H1 (cell line): Measurements from ENCODE around the gene PDLIM4. TPM values are rescaled to one million over a fixed set of nuclear protein-coding genes. Genes with fewer than 3 reads are reported as not detected.

Experiments used
- CTCF ChIA-PET: fragments of 300-600 bp; sonication (Branson Sonifier 250); formaldehyde crosslinking; loops from one replicate; lab custom pipeline; 2021; ENCODE audit not compliant: partially characterized antibody; lab: Charles Lee
- POLR2A ChIA-PET: fragments of 300-600 bp; sonication (Branson Sonifier 250); formaldehyde crosslinking; loops from one replicate; lab custom pipeline; 2021; ENCODE audit warnings: inconsistent platforms; ENCODE audit not compliant: partially characterized antibody; lab: Charles Lee
- DNase-seq, 2 experiments: peaks; one replicate each; pipeline versions ENCODE4 v3.0.0 to v3.0.0-alpha.2; 2010 to 2022; ENCODE audit warnings: low spot score in 2 of 2, low read depth in 1 of 2, mixed read lengths in 1 of 2
- FAIRE-seq: peaks from 2 replicates; lab custom pipeline; 2011; peaks lifted over from hg19 to GRCh38; lab: Jason Lieb, UNC
- H2AFZ ChIP-seq: 2 replicates; pipeline ENCODE4 v1.8.1; 2012; ENCODE audit warnings: low read length, inconsistent platforms
- H2AK5ac ChIP-seq: 2 replicates; pipeline ENCODE4 v1.6.1; 2013; ENCODE audit warnings: low read depth, low read length
- H2BK120ac ChIP-seq: replicated peaks from 2 replicates; pipeline ENCODE3; 2013; ENCODE audit warnings: low read depth, low read length, inconsistent platforms
- H2BK12ac ChIP-seq: 2 replicates; pipeline ENCODE4 v1.6.1; 2013; ENCODE audit warnings: low read depth, low read length
- H2BK15ac ChIP-seq: 2 replicates; pipeline ENCODE4 v1.6.1; 2013; ENCODE audit warnings: low read length
- H2BK20ac ChIP-seq: 2 replicates; pipeline ENCODE4 v1.6.1; 2013; ENCODE audit warnings: low read length
- H2BK5ac ChIP-seq: 2 replicates; pipeline ENCODE4 v1.6.1; 2013; ENCODE audit warnings: low read depth, low read length
- H3K14ac ChIP-seq: 2 replicates; pipeline ENCODE4 v1.6.1; 2013; ENCODE audit warnings: inconsistent platforms; ENCODE audit not compliant: insufficient read length
- H3K18ac ChIP-seq: 2 replicates; pipeline ENCODE4 v1.6.1; 2013; ENCODE audit warnings: low read length; ENCODE audit errors: extremely low read depth
- H3K23ac ChIP-seq: 2 replicates; pipeline ENCODE4 v1.6.1; 2013; ENCODE audit warnings: inconsistent platforms; ENCODE audit not compliant: insufficient read length
- H3K23me2 ChIP-seq: 2 replicates; pipeline ENCODE4 v1.6.1; 2013; ENCODE audit warnings: low read depth, low read length
- H3K27ac ChIP-seq: 2 replicates; pipeline ENCODE4 v1.6.1; 2011; ENCODE audit warnings: low read depth, low read length, inconsistent platforms
- H3K27me3 ChIP-seq, 4 experiments: replicated peaks in 1 of 4; 1 replicate in 1 of 4; 2 replicates in 3 of 4; pipeline versions ENCODE4 v1.6.1 to v1.8.1; 2011 to 2013; ENCODE audit warnings: low read length in 3 of 4, mild to moderate bottlenecking in 3 of 4, inconsistent platforms in 2 of 4, mixed read lengths in 2 of 4, moderate library complexity in 1 of 4; ENCODE audit not compliant: control insufficient read depth in 3 of 4, insufficient read depth in 3 of 4; ENCODE audit errors: extremely low read depth in 1 of 4
- H3K36me3 ChIP-seq, 4 experiments: 2 replicates each; pipeline versions ENCODE4 v1.6.1 to v1.8.1; 2011 to 2013; ENCODE audit warnings: mild to moderate bottlenecking in 4 of 4, low read length in 3 of 4, moderate library complexity in 2 of 4, control low read depth in 1 of 4, inconsistent platforms in 1 of 4; ENCODE audit not compliant: insufficient read depth in 4 of 4, control insufficient read depth in 2 of 4
- H3K4ac ChIP-seq: replicated peaks from 2 replicates; pipeline ENCODE3; 2013; ENCODE audit warnings: low read length, low read depth, mixed read lengths, inconsistent platforms; ENCODE audit not compliant: insufficient read length
- H3K4me1 ChIP-seq, 4 experiments: replicated peaks in 1 of 4; 1 replicate in 1 of 4; 2 replicates in 3 of 4; pipeline versions ENCODE4 v1.6.1 to v1.8.1; 2011 to 2013; ENCODE audit warnings: low read length in 3 of 4, inconsistent platforms in 2 of 4, mixed read lengths in 1 of 4; ENCODE audit not compliant: insufficient read depth in 4 of 4, control insufficient read depth in 3 of 4
- H3K4me2 ChIP-seq, 2 experiments: 2 replicates each; pipeline versions ENCODE4 v1.6.1 to v1.8.1; 2011 to 2013; ENCODE audit warnings: low read depth in 2 of 2, low read length in 2 of 2, control low read depth in 1 of 2, inconsistent platforms in 1 of 2, mild to moderate bottlenecking in 1 of 2; ENCODE audit not compliant: insufficient read depth in 1 of 2
- H3K4me3 ChIP-seq, 4 experiments: fragments of 200-600, 300-600 bp in 1 of 4; sonication (generic), shearing (Covaris generic), sonication (Bioruptor Twin) in 1 of 4; 2 replicates each; pipeline versions ENCODE4 v1.5.1 to v1.8.1; 2011 to 2016; ENCODE audit warnings: low read length in 4 of 4, low read depth in 3 of 4, control low read depth in 2 of 4, inconsistent platforms in 2 of 4, mild to moderate bottlenecking in 2 of 4, mixed read lengths in 1 of 4, moderate library complexity in 1 of 4; ENCODE audit not compliant: insufficient read depth in 2 of 4; ENCODE audit errors: extremely low read depth in 1 of 4
- H3K56ac ChIP-seq: replicated peaks from 2 replicates; pipeline ENCODE3; 2013; ENCODE audit warnings: low read depth, mild to moderate bottlenecking, mixed read lengths, low read length, inconsistent platforms; ENCODE audit not compliant: insufficient read length
- H3K79me1 ChIP-seq: 2 replicates; pipeline ENCODE4 v1.6.1; 2013; ENCODE audit warnings: low read depth, low read length, control low read depth
- H3K79me2 ChIP-seq, 2 experiments: 2 replicates each; pipeline versions ENCODE4 v1.6.1 to v1.8.1; 2012 to 2013; ENCODE audit warnings: low read length in 2 of 2, mild to moderate bottlenecking in 2 of 2, inconsistent platforms in 1 of 2; ENCODE audit not compliant: insufficient read depth in 2 of 2, control insufficient read depth in 1 of 2
- H3K9ac ChIP-seq, 4 experiments: replicated peaks in 1 of 4; 1 replicate in 1 of 4; 2 replicates in 3 of 4; pipeline versions ENCODE4 v1.6.1 to v1.8.1; 2011 to 2013; ENCODE audit warnings: low read depth in 3 of 4, low read length in 3 of 4, control low read depth in 2 of 4, mild to moderate bottlenecking in 2 of 4, moderate library complexity in 2 of 4, inconsistent platforms in 1 of 4; ENCODE audit errors: extremely low read depth in 1 of 4
- H3K9me3 ChIP-seq, 2 experiments: 2 replicates each; pipeline versions ENCODE4 v1.6.1 to v1.8.1; 2012 to 2013; ENCODE audit warnings: mild to moderate bottlenecking in 2 of 2, moderate library complexity in 2 of 2, control low read depth in 1 of 2, inconsistent platforms in 1 of 2, low read depth in 1 of 2, low read length in 1 of 2, mixed read lengths in 1 of 2; ENCODE audit not compliant: insufficient read depth in 2 of 2
- H4K20me1 ChIP-seq, 2 experiments: replicated peaks in 1 of 2; 2 replicates each; pipeline versions ENCODE3 to v1.8.1; 2011 to 2013; ENCODE audit warnings: inconsistent platforms in 2 of 2, low read length in 2 of 2, mild to moderate bottlenecking in 1 of 2; ENCODE audit not compliant: insufficient read depth in 2 of 2, control insufficient read depth in 1 of 2
- H4K5ac ChIP-seq: 2 replicates; pipeline ENCODE4 v1.6.1; 2013; ENCODE audit warnings: low read length, low read depth, mixed read lengths, inconsistent platforms; ENCODE audit not compliant: insufficient read length
- H4K8ac ChIP-seq: 2 replicates; pipeline ENCODE4 v1.8.0; 2013; ENCODE audit warnings: mild to moderate bottlenecking, moderate library complexity, low read length, inconsistent platforms; ENCODE audit not compliant: insufficient read depth; ENCODE audit errors: extremely low read depth
- H4K91ac ChIP-seq: replicated peaks from 2 replicates; pipeline ENCODE3; 2013; ENCODE audit warnings: low read length, mixed read lengths, inconsistent platforms; ENCODE audit not compliant: insufficient read length
- CEBPB ChIP-seq: IDR thresholded peaks from 2 replicates; pipeline ENCODE4 v1.6.1; 2012; ENCODE audit warnings: low read depth, low read length
- MAFK ChIP-seq: IDR thresholded peaks from 2 replicates; pipeline ENCODE4 v1.6.1; 2012; ENCODE audit warnings: low read depth, mild to moderate bottlenecking, improper control_type of control experiment, low read length
- RNF2 ChIP-seq: fragments of 200-900, 300-1000 bp; sonication (generic); IDR thresholded peaks from 2 replicates; pipeline ENCODE4 v1.7.1; 2016; ENCODE audit warnings: borderline replicate concordance, low read depth, mild to moderate bottlenecking, antibody characterized with exemption, low read length; ENCODE audit not compliant: poor library complexity, severe bottlenecking; ENCODE audit errors: missing control alignments
- SIRT6 ChIP-seq: IDR thresholded peaks from one replicate; pipeline ENCODE4 v1.7.1; 2012; ENCODE audit warnings: low read length, inconsistent platforms
- SP1 ChIP-seq: IDR thresholded peaks from 2 replicates; pipeline ENCODE4 v1.6.1; 2011; ENCODE audit warnings: low read depth, low read length
- TCF12 ChIP-seq: IDR thresholded peaks from 2 replicates; pipeline ENCODE4 v1.6.1; 2011; ENCODE audit warnings: low read depth, mild to moderate bottlenecking, low read length
- YY1 ChIP-seq: IDR thresholded peaks from 2 replicates; pipeline ENCODE4 v1.6.1; 2011; ENCODE audit warnings: low read depth, mild to moderate bottlenecking, low read length
- WGBS, 2 experiments: shearing (Covaris generic) in 1 of 2; methylation state at CpG; one replicate each; pipeline versions ENCODE4 v1.1.6 to v1.1.7; 2013 to 2015; ENCODE audit warnings: low lambda C conversion rate in 2 of 2, mixed read lengths in 2 of 2, inconsistent platforms in 1 of 2, low coverage in 1 of 2, missing lambda C conversion rate in 1 of 2; ENCODE audit not compliant: insufficient replicate concordance in 2 of 2, insufficient coverage in 1 of 2, insufficient read length in 1 of 2; ENCODE audit errors: extremely low coverage in 1 of 2, missing lambda C conversion rate in 1 of 2; 5-methylcytosine and 5-hydroxymethylcytosine counted together
- polyA plus RNA-seq, 7 experiments: library from polyadenylated mRNA; depleted of rRNA in 3 of 7; stranded (reverse) in 5 of 7; unstranded in 2 of 7; fragments of >200 nt in 5 of 7; fragments of 200-250 nt in 2 of 7; gene quantifications; 1 replicate in 5 of 7; 2 replicates in 1 of 7; 4 replicates in 1 of 7; pipeline versions ENCODE4 v1.2.1 to v1.2.3, GENCODE V29; 2011 to 2013; ENCODE audit warnings: missing spikeins in 2 of 7, mixed read lengths in 2 of 7
- total RNA-seq: library from RNA; stranded (reverse); fragmentation: NEBNext Ultra II Directional; extraction: Animal tissue kit (Norgen Biotek cat#: 25700); gene quantifications from 2 replicates; pipeline ENCODE4 v1.2.1, GENCODE V29; 2021

The PDLIM4 gene
- total and polyA plus RNA-seq, 2 of the 8 experiments (the other 6 are each of a cell fraction or from before 2014, with no cell fraction given) = 10.7 to 29.1 TPM

- Histone ChIP-seq H2AFZ (no peak overlapping the region), H3K23ac (no peak overlapping the region), H3K4me1 (peaks cover 0 to 6% (median under 1%) of the 10 kb centered on the region in 4 experiments; a peak in 3 of 7 replicates), H3K9me3 (no peaks in the 10 kb centered on the region), H3K36me3 (no peaks in the 10 kb centered on the region; a peak in 1 of 8 replicates), H3K56ac (no peak overlapping the region), H4K91ac (no peak overlapping the region), H3K18ac (no peak overlapping the region), H3K79me2 (no peaks in the 10 kb centered on the region), H3K4me3 (no peak overlapping the region), H2AK5ac (no peak overlapping the region), H2BK12ac (no peak overlapping the region), H4K8ac (no peak overlapping the region), H3K27me3 (no peaks in the 10 kb centered on the region), H3K4me2 (no peak overlapping the region), H2BK20ac (no peak overlapping the region), H2BK15ac (no peak overlapping the region), H4K5ac (no peak overlapping the region), H4K20me1 (no peaks in the 10 kb centered on the region), H3K23me2 (no peaks in the 10 kb centered on the region), H2BK120ac (no peak overlapping the region), H3K9ac (no peak overlapping the region), H3K14ac (no peak overlapping the region), H2BK5ac (no peak overlapping the region), H3K79me1 (no peaks in the 10 kb centered on the region), H3K4ac (no peak overlapping the region), H3K27ac (no peak overlapping the region)
- WGBS, 2 experiments = 97% methylated on average over 6 of the region's 6 CpGs; no CpG with 5 or more reads in 1 of the 2 experiments
- DNase-seq = no peak
- ChIA-PET CTCF (interaction anchor here (1.5 to 3.5 kb wide), 3 partner anchors 11 to 80 kb away, joined by 3 to 33 read pairs (median 8); no protein-coding TSS in a partner anchor), POLR2A (no interaction called here)
- FAIRE-seq = no peak
- no peak for TF ChIP-seq TCF12
- no peak for TF ChIP-seq SIRT6
- no peak for TF ChIP-seq CEBPB
- no peak for TF ChIP-seq MAFK
- TF ChIP-seq RNF2 = no peak
- no peak for TF ChIP-seq YY1
- no peak for TF ChIP-seq SP1
Measured at GRCh38 chr5:132270706-132271105, 13.2 kb downstream of the PDLIM4 start.
